Mesenchymal stem cell (in vitro differentiated cells and primary cell): Measurements from ENCODE around the gene CACNG5.

Source experiments
- DNase-seq: peaks from one replicate; pipeline ENCODE4 v3.0.0-alpha.2; 2013
- H2AFZ ChIP-seq: one replicate; pipeline ENCODE4 v1.6.1; 2013; ENCODE audit warnings: low read depth, mild to moderate bottlenecking, control low read depth, inconsistent platforms, low read length, moderate library complexity
- H2AK5ac ChIP-seq: 2 replicates; pipeline ENCODE4 v1.6.1; 2013; ENCODE audit warnings: low read length, moderate library complexity, mild to moderate bottlenecking, inconsistent platforms; ENCODE audit not compliant: severe bottlenecking
- H2BK120ac ChIP-seq: one replicate; pipeline ENCODE4 v1.6.1; 2013; ENCODE audit warnings: low read depth, mild to moderate bottlenecking, inconsistent platforms, low read length, moderate library complexity
- H2BK12ac ChIP-seq, 2 experiments: one replicate each; pipeline ENCODE4 v1.6.1; 2013; ENCODE audit warnings: inconsistent platforms in 2 of 2, low read length in 2 of 2, mild to moderate bottlenecking in 2 of 2, moderate library complexity in 2 of 2, control low read depth in 1 of 2
- H2BK15ac ChIP-seq: one replicate; pipeline ENCODE4 v1.6.1; 2013; ENCODE audit warnings: mild to moderate bottlenecking, low read depth, inconsistent platforms; ENCODE audit not compliant: poor library complexity, severe bottlenecking
- H2BK5ac ChIP-seq: 2 replicates; pipeline ENCODE4 v1.6.1; 2013; ENCODE audit warnings: low read depth, mild to moderate bottlenecking, low read length, control low read depth, inconsistent platforms; ENCODE audit not compliant: poor library complexity, severe bottlenecking
- H3K14ac ChIP-seq, 2 experiments: one replicate each; pipeline ENCODE4 v1.6.1; 2013; ENCODE audit warnings: inconsistent platforms in 2 of 2, low read length in 2 of 2, control low read depth in 1 of 2, mild to moderate bottlenecking in 1 of 2, moderate library complexity in 1 of 2
- H3K18ac ChIP-seq, 2 experiments: one replicate each; pipeline ENCODE4 v1.6.1; 2013; ENCODE audit warnings: inconsistent platforms in 2 of 2, low read length in 2 of 2, control low read depth in 1 of 2, low read depth in 1 of 2, mild to moderate bottlenecking in 1 of 2
- H3K23ac ChIP-seq, 2 experiments: one replicate each; pipeline ENCODE4 v1.6.1; 2013; ENCODE audit warnings: inconsistent platforms in 2 of 2, low read length in 2 of 2, mild to moderate bottlenecking in 2 of 2, moderate library complexity in 2 of 2, control low read depth in 1 of 2
- H3K27ac ChIP-seq: 2 replicates; pipeline ENCODE4 v1.5.1; 2013; ENCODE audit warnings: mild to moderate bottlenecking, moderate library complexity, low read length, control low read depth, inconsistent platforms; ENCODE audit not compliant: poor library complexity, severe bottlenecking
- H3K27me3 ChIP-seq, 2 experiments: 2 replicates each; pipeline versions ENCODE4 v1.6.1 to v1.7.0; 2013; ENCODE audit warnings: low read length in 2 of 2, mild to moderate bottlenecking in 2 of 2, moderate library complexity in 2 of 2, control low read depth in 1 of 2, inconsistent platforms in 1 of 2; ENCODE audit not compliant: control insufficient read depth in 1 of 2, insufficient read depth in 1 of 2
- H3K36me3 ChIP-seq, 2 experiments: 2 replicates each; pipeline versions ENCODE4 v1.6.1 to v1.7.0; 2013; ENCODE audit warnings: low read length in 2 of 2, control low read depth in 1 of 2, inconsistent platforms in 1 of 2, low read depth in 1 of 2, mild to moderate bottlenecking in 1 of 2; ENCODE audit not compliant: insufficient read depth in 2 of 2, control insufficient read depth in 1 of 2
- H3K4ac ChIP-seq, 2 experiments: one replicate each; pipeline ENCODE4 v1.6.1; 2013; ENCODE audit warnings: inconsistent platforms in 2 of 2, low read length in 2 of 2, mild to moderate bottlenecking in 2 of 2, moderate library complexity in 2 of 2, control low read depth in 1 of 2, low read depth in 1 of 2
- H3K4me1 ChIP-seq: 2 replicates; pipeline ENCODE4 v1.6.1; 2013; ENCODE audit warnings: low read depth, low read length, control low read depth; ENCODE audit not compliant: control insufficient read depth, insufficient read depth
- H3K4me2 ChIP-seq: 2 replicates; pipeline ENCODE4 v1.6.1; 2013; ENCODE audit warnings: low read length, mild to moderate bottlenecking, inconsistent platforms; ENCODE audit not compliant: poor library complexity, severe bottlenecking
- H3K4me3 ChIP-seq, 2 experiments: 2 replicates each; pipeline versions ENCODE4 v1.5.1 to v1.7.0; 2013; ENCODE audit warnings: low read length in 2 of 2, mild to moderate bottlenecking in 2 of 2, control low read depth in 1 of 2, low read depth in 1 of 2; ENCODE audit not compliant: insufficient read depth in 1 of 2
- H3K79me1 ChIP-seq: replicated peaks from 2 replicates; pipeline ENCODE4 v1.6.1; 2013; ENCODE audit warnings: mild to moderate bottlenecking, control low read depth, low read length, inconsistent platforms; ENCODE audit not compliant: poor library complexity, severe bottlenecking
- H3K9ac ChIP-seq: 2 replicates; pipeline ENCODE4 v1.7.0; 2013; ENCODE audit warnings: mild to moderate bottlenecking, low read length, moderate library complexity
- H3K9me3 ChIP-seq: 2 replicates; pipeline ENCODE4 v1.7.0; 2013; ENCODE audit warnings: mild to moderate bottlenecking, low read length; ENCODE audit not compliant: control insufficient read depth
- H4K8ac ChIP-seq: one replicate; pipeline ENCODE4 v1.6.1; 2013; ENCODE audit warnings: inconsistent platforms, mild to moderate bottlenecking, low read length, moderate library complexity
- H4K91ac ChIP-seq: one replicate; pipeline ENCODE4 v1.6.1; 2013; ENCODE audit warnings: mild to moderate bottlenecking, low read length, inconsistent platforms
- WGBS: methylation state at CpG from one replicate; pipeline ENCODE4 v1.1.7; 2013; ENCODE audit warnings: mixed read lengths; 5-methylcytosine and 5-hydroxymethylcytosine counted together

CACNG5 gene

GRCh38 chr17:66833201-66833600 lies 1.7 kb upstream of the CACNG5 start:
- Histone ChIP-seq H3K18ac (no peak overlapping the region), H2AFZ (no peak overlapping the region), H3K14ac (no peak overlapping the region), H4K91ac (no peak overlapping the region), H2BK5ac (no peak overlapping the region), H3K4me3 (no peak overlapping the region), H3K4me1 (peaks cover 10% of the 10 kb centered on the region), H2BK15ac (no peak overlapping the region), H4K8ac (no peak overlapping the region), H3K4ac (no peak overlapping the region), H2BK120ac (no peak overlapping the region), H3K36me3 (no peaks in the 10 kb centered on the region), H3K27ac (no peak overlapping the region), H2BK12ac (no peak overlapping the region), H3K79me1 (no peaks in the 10 kb centered on the region), H3K9ac (no peak overlapping the region), H3K9me3 (no peaks in the 10 kb centered on the region), H3K4me2 (no peak overlapping the region), H2AK5ac (no peak overlapping the region), H3K27me3 (peaks cover 77 to 90% of the 10 kb centered on the region in 2 experiments), H3K23ac (no peak overlapping the region)
- no peak for DNase-seq
- 85% methylated on average over 3 of the region's 4 CpGs for WGBS

- H3K4me2 ChIP-seq, result no peak overlapping the region
- no peak overlapping the region for H2BK12ac ChIP-seq
- no peaks in the 10 kb centered on the region for H3K36me3 ChIP-seq
- H2BK5ac ChIP-seq, result no peak overlapping the region
- no peak overlapping the region for H3K14ac ChIP-seq
- no peak overlapping the region for H2AK5ac ChIP-seq
- no peak overlapping the region for H3K27ac ChIP-seq
- H3K4ac ChIP-seq, result no peak overlapping the region
- H4K91ac ChIP-seq, result no peak overlapping the region
- H3K79me1 ChIP-seq, result no peaks in the 10 kb centered on the region
- no peak overlapping the region for H2BK120ac ChIP-seq
- 86% methylated on average over 2 of the region's 7 CpGs for WGBS
- no peak overlapping the region for H3K23ac ChIP-seq
- no peak overlapping the region for H2AFZ ChIP-seq
- H3K4me3 ChIP-seq, result no peak overlapping the region
- H4K8ac ChIP-seq, result no peak overlapping the region
- DNase-seq, result no peak
- no peak overlapping the region for H2BK15ac ChIP-seq
- H3K9ac ChIP-seq, result no peak overlapping the region
- H3K27me3 ChIP-seq, result peaks cover 80 to 87% of the 10 kb centered on the region in 2 experiments
- no peak overlapping the region for H3K18ac ChIP-seq
- no peaks in the 10 kb centered on the region for H3K9me3 ChIP-seq
- peaks cover 7% of the 10 kb centered on the region for H3K4me1 ChIP-seq
These were observed 445 bp upstream of the CACNG5 start for GRCh38 chr17:66834426-66834918.

- no peak overlapping the region for H3K18ac ChIP-seq
- WGBS, result 72% methylated on average over 13 of the region's 16 CpGs
- no peak overlapping the region for H3K23ac ChIP-seq
- H4K91ac ChIP-seq, result no peak overlapping the region
- DNase-seq, result no peak
- no peaks in the 10 kb centered on the region for H3K36me3 ChIP-seq
- no peak overlapping the region for H2BK12ac ChIP-seq
- no peak overlapping the region for H3K14ac ChIP-seq
- H3K79me1 ChIP-seq, result no peaks in the 10 kb centered on the region
- no peak overlapping the region for H2AFZ ChIP-seq
- H3K4ac ChIP-seq, result no peak overlapping the region
- no peaks in the 10 kb centered on the region for H3K9me3 ChIP-seq
- H2BK120ac ChIP-seq, result no peak overlapping the region
- H3K27ac ChIP-seq, result no peak overlapping the region
- H3K4me2 ChIP-seq, result no peak overlapping the region
- H4K8ac ChIP-seq, result no peak overlapping the region
- H3K4me3 ChIP-seq, result no peak overlapping the region
- peaks cover 7% of the 10 kb centered on the region for H3K4me1 ChIP-seq
- peaks cover 85 to 88% of the 10 kb centered on the region in 2 experiments for H3K27me3 ChIP-seq
- H2BK5ac ChIP-seq, result no peak overlapping the region
- no peak overlapping the region for H2AK5ac ChIP-seq
- no peak overlapping the region for H3K9ac ChIP-seq
- no peak overlapping the region for H2BK15ac ChIP-seq
These were observed 559 bp downstream of the CACNG5 start for GRCh38 chr17:66835476-66835875.

GRCh38 chr17:66836063-66837005 lies 1.4 kb downstream of the CACNG5 start:
- Histone ChIP-seq H4K91ac (no peak overlapping the region), H2AFZ (no peak overlapping the region), H3K79me1 (no peaks in the 10 kb centered on the region), H3K4me1 (peaks cover 7% of the 10 kb centered on the region), H3K4me2 (no peak overlapping the region), H4K8ac (no peak overlapping the region), H2BK5ac (no peak overlapping the region), H3K27ac (no peak overlapping the region), H3K4me3 (no peak overlapping the region), H2BK12ac (no peak overlapping the region), H3K18ac (no peak overlapping the region), H3K9ac (no peak overlapping the region), H3K4ac (no peak overlapping the region), H3K27me3 (peaks cover 82 to 89% of the 10 kb centered on the region in 2 experiments), H3K23ac (no peak overlapping the region), H3K36me3 (no peaks in the 10 kb centered on the region), H3K9me3 (no peaks in the 10 kb centered on the region), H2BK120ac (no peak overlapping the region), H2BK15ac (no peak overlapping the region), H2AK5ac (no peak overlapping the region), H3K14ac (no peak overlapping the region)
- no peak for DNase-seq
- WGBS, result 82% methylated on average over 11 of the region's 11 CpGs
